Dedifferentiated amniotic fluid mesenchymal stem cell (primary cell): ENCODE data around the gene RIPK3.

ENCODE experiments used
- DNase-seq: peaks from one replicate; pipeline ENCODE4 v3.0.0-alpha.2; 2016; ENCODE audit errors: extremely low spot score

RIPK3 gene

DNA sequence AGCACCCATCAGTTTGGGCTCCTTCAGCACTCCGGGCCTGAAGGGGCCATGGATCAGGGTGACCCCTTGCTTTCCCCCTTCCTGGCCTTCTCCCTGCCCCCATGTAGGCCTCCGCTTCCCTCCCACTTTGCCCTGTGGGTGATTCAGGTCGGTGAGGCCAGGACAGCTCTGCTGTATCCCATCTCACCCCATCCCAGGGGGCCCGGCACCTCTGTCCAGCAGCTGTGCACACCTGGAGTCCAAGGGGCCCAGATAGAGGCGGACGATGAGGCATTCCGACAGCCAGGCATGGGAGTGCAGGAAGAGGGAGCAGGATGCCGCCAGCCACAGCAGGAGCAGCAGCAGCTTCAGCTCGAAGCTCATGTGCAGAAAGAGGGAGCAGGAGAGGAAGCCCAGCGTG is 17.1 kb downstream of the RIPK3 start:
- DNase-seq, result no peak

DNA sequence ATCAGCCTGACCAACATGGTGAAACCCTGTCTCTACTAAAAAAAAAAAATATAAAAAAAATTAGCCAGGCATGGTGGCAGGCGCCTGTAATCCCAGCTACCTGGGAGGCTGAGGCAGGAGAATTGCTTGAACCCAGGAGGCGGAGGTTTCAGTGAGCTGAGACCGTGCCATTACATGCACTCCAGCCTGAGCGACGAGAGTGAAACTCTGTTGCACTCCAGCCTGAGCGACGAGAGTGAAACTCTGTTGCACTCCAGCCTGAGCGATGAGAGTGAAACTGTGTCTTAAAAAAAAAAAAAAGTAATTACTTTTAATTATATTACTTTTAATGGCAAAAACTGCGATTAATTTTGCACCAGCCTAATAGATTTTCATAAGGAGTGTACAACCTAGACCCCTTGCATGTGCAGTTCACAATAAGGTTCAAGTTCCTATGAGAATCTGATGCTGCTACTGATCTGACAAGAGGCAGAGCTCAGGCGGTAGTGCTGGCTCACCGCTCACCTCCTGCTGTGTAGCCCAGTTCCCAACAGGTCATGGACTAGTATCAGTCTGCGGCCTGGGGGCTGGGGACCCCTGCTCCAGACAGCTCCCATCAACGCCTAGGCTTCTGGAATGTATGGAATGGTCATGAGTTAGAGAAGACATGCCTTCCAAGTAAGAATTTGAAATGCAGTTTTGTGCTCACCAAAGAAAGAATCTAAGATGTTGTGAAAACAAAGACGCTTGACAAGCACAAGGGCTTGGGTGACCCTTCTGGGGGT is 18.4 kb downstream of the RIPK3 start:
- no peak for DNase-seq

DNA sequence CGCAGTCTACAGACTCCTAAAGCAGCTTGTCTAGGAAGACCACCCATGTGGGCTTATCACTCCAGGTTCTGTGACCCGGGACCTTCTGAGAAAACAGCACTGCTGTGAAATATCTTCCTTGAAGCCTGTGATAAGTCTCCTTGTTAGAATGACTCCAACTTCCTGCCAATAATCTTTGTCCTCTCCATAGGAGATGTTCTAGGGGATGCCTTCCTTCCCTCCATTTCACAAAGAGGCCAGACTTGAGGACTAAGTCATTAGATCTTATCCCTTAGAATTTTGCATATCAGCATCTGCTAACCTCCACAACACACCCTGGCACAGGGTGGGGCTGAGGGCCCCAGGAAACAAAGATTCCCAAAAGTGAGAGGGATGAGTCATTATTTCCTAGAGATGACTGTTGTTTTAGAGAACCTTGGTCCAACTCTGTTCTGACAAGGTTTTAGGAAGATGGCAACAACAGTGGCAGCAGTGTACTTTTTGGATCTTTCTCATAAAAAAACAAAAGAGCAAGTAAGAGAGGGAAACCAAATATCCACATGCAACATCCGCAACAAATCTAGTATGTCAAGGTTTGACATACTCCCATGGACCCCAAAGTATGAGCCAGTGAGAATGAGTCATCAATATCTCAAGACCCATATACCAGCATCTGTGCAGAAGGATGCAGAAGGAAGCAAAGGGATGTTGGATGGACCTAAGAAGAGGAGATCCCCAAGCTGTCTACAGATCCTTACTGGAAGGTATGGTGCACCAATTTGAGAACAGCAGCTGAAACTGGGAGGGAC is 22.5 kb downstream of the RIPK3 start:
- DNase-seq, result no peak

DNA sequence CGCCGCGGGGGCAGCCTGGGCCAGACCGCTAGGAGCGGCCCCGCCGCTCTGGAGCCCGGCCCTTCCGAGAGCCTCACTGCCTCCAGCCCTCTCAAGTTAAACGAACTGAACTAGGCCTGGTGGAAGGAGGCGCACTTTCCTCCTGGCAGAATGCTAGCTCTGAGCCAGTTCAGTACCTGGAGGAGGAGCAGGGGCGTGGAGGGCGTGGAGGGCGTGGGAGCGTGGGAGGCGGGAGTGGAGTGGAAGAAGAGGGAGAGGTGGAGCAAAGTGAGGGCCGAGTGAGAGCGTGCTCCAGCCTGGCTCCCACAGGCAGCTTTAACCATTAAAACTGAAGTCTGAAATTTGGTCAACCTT is 23.2 kb downstream of the RIPK3 start:
- no peak for DNase-seq

DNA sequence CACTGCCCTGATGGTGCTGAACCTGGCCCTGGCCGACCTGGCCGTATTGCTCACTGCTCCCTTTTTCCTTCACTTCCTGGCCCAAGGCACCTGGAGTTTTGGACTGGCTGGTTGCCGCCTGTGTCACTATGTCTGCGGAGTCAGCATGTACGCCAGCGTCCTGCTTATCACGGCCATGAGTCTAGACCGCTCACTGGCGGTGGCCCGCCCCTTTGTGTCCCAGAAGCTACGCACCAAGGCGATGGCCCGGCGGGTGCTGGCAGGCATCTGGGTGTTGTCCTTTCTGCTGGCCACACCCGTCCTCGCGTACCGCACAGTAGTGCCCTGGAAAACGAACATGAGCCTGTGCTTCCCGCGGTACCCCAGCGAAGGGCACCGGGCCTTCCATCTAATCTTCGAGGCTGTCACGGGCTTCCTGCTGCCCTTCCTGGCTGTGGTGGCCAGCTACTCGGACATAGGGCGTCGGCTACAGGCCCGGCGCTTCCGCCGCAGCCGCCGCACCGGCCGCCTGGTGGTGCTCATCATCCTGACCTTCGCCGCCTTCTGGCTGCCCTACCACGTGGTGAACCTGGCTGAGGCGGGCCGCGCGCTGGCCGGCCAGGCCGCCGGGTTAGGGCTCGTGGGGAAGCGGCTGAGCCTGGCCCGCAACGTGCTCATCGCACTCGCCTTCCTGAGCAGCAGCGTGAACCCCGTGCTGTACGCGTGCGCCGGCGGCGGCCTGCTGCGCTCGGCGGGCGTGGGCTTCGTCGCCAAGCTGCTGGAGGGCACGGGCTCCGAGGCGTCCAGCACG is 23.8 kb downstream of the RIPK3 start:
- no peak for DNase-seq

DNA sequence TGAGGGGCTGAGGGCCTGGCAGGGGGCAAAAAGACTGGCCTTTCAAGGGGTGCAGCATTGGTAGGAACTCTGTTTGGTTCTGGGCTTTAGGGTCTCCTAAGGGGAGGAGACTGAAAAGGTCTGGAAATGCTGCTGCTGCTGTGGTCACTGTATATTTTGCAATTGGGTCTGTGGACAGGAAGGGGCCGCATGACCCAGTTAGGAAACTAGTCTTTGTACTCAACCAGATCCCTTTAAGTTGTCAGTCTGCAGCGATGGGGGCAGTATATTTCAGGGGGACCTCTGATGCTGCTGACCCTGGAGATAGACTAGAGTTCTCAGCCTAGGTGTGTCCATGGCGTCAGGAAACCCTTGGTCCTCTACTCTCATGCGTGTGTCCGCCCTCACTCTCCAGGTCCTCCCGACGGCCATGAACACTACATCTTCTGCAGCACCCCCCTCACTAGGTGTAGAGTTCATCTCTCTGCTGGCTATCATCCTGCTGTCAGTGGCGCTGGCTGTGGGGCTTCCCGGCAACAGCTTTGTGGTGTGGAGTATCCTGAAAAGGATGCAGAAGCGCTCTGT is 24.5 kb downstream of the RIPK3 start:
- DNase-seq, result no peak

DNA sequence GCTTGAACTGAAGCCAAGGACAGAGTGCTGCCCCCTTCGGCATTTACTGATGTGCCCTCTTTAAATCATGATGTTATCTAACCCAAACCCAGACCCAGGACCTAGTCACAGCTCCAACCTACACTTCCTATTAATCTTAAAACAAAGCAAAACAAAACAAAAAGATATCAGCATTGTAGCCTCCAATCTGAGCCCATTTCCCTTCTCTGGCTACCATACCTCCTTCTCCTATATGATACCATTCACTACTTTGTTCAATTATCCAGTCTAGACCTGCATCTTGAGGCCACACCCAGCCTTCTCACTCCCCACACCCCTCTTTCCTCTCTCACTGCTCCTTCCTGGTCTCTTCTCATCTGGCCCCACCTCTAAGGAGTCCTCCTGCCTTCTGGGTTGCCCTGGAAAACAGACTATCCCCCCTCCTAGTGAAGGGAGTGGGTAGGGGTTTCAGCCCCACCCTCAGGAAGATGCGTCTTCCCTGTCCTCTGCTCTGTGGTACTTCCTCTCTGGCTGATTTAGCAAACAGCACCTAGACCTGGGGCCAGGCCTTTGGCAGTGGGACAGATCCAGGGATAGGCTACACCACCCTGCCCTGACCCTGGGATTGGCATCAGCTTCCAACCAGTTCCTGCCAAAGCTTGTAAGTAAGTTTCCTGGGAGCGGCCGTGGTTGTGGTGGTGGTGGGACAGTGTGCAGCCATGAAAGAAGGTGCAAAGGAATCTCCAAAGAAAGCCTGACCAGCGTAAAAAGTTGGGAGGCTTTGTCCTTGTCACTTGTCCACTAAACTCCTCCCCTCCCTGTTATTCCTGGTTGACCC is 25.2 kb downstream of the RIPK3 start:
- no peak for DNase-seq

DNA sequence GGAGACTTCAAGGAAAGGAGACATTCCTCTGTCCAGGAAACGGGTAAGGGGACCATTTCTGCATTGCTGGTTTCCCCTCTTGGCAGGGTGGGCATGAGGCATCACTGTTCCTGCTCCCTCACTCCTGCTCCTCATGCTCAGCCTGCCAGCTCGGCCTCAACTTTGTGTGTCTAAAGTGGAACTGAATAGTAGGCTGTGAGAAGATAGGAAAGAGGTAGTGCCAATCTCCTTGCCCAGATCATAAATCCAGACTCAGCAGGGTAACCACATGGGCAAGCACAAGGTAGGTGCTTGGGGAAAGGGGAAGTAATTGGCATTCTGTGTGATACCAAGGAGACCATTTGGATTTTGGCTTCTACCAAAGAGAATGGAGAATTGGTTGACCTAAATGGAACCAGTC is 25.9 kb downstream of the RIPK3 start:
- no peak for DNase-seq

DNA sequence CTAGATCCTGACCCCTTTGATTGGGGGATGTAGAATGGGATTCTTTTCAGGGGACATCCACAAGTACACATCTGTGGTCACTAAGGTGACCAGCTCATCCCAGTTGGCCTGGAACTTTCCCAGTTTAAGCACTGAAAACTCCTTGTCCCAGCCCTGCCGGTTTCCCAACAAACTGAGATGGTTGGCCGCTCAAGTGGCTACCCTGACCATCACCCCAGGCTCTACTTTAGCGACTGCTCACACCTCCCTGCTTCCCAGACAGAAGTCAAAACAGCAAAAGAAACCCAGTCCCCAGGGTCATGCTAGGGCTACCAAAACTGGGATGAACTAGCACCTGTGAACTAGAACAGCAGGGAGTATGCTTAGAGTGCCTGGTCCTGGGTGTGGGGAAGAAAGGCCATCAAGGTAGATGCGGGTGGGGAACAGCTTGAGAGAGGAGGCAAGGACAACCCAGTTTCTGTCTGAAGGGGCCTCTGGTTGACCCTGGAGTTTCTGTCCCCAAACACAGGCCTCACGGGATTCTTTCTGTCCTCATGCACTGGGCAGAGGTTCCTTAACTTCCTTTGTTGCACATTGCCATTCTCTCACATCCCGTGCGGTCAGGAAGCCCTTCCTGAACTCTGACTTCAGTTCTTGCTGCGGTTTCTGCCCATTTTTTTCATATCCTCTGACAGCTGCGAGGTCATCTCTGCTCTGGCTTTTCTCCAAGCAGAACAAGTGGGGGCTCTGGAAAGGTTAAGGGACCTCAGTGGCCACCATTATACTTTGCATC is 26.9 kb downstream of the RIPK3 start:
- no peak for DNase-seq

DNA sequence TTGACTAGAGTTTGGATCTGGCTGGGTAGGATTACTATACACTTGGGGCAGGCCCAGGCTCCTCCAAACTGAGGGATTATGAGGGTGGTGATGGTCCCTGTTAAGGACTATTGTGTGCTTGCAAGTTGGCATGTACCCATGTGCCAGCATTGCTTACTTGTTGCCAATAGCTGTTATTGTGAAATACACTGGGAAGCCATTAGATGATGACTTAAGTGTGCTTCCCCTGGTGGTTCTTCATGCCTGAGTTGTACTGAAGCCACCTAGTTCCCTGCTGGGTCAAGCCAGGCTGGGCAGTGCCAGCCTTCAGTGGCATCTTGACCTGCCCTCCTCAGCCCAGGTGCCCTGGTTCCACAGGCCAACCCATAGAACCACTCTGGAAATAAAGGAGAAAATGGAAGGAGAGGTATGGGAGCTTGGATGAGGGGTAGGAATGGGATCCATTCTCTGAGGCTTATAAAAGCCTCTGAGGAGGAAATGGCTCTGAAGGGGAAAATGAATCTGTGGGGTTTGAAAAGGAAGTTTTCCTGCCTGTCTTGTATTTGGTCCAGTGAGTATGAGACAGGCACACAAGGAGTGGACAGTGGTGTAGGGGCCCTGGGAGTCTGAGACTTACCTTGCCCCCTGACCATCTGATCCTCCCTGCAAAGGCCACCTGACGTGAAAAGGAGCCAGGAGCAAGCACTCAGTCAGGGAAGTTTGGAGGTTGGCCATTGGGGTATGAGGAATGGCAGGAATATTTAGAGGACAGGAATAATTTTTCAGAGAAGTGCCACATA is 27.8 kb downstream of the RIPK3 start:
- no peak for DNase-seq

DNA sequence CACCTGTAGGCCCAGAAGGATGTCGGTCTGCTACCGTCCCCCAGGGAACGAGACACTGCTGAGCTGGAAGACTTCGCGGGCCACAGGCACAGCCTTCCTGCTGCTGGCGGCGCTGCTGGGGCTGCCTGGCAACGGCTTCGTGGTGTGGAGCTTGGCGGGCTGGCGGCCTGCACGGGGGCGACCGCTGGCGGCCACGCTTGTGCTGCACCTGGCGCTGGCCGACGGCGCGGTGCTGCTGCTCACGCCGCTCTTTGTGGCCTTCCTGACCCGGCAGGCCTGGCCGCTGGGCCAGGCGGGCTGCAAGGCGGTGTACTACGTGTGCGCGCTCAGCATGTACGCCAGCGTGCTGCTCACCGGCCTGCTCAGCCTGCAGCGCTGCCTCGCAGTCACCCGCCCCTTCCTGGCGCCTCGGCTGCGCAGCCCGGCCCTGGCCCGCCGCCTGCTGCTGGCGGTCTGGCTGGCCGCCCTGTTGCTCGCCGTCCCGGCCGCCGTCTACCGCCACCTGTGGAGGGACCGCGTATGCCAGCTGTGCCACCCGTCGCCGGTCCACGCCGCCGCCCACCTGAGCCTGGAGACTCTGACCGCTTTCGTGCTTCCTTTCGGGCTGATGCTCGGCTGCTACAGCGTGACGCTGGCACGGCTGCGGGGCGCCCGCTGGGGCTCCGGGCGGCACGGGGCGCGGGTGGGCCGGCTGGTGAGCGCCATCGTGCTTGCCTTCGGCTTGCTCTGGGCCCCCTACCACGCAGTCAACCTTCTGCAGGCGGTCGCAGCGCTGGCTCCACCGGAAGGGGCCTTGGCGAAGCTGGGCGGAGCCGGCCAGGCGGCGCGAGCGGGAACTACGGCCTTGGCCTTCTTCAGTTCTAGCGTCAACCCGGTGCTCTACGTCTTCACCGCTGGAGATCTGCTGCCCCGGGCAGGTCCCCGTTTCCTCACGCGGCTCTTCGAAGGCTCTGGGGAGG is 28.9 kb downstream of the RIPK3 start, which contains the start of gene LTB4R:
TSS of gene LTB4R (plus strand) at position 857 of the 959 bp plus-strand sequence. CDS start 4,150 bp downstream, outside the sequence.
- no peak for DNase-seq

DNA sequence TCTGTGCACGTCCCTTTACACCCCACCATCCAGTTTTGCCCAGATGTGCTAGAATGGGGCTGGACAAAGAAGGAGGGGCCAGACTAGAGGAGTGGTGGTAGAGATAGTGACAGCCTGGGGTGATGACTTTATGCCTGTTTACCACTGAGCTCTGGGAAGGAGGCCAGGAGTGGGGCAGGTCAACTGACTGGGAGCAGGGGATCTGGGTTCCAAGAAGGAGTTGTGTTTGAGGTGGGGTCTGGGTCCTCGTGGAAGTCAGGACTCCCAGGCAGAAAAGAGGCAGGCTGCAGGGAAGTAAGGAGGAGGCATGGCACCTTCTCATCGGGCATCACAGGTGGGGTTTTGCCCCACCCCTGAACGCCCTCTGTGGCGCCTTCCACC is 29.5 kb downstream of the RIPK3 start:
- DNase-seq, result no peak

DNA sequence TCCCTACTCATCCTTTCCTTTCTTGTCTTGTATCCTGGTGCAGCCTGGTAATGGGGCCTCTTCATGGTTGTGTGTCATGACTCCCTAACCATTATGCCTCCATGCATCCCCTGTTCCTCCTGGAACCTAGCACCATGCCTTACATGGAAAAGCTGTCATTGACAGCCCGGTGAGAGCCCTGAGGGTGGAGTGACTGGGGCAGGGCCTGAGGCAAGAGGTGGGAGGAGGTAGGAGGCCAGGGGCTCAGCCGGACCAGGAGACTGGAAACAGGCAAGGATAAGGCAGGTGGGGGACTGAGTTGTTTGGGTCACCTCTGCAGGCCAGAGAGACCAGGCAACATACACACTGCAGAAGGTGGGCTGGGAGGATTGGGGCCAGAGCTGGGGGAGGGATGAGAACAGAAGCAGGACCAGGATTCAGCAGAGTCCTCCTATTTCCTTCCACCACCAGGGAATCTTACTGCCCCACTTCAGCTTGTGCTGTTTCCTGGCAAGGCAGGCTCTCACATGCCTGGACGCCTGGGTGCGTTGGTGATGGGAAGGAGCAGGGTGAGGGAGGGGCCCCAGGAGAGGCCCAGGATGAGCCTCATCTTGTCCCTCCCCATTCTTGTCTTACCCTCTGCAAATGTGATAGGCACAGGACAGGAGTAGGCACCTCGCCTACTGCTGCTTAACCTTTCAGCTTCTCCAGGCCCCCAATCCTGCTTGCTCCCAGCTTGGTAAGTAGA is 30.1 kb downstream of the RIPK3 start, which contains the start of gene LTB4R2:
TSS of gene LTB4R2 (plus strand) at position 603 of the 727 bp plus-strand sequence. CDS start 525 bp downstream, outside the sequence.
- no peak for DNase-seq

DNA sequence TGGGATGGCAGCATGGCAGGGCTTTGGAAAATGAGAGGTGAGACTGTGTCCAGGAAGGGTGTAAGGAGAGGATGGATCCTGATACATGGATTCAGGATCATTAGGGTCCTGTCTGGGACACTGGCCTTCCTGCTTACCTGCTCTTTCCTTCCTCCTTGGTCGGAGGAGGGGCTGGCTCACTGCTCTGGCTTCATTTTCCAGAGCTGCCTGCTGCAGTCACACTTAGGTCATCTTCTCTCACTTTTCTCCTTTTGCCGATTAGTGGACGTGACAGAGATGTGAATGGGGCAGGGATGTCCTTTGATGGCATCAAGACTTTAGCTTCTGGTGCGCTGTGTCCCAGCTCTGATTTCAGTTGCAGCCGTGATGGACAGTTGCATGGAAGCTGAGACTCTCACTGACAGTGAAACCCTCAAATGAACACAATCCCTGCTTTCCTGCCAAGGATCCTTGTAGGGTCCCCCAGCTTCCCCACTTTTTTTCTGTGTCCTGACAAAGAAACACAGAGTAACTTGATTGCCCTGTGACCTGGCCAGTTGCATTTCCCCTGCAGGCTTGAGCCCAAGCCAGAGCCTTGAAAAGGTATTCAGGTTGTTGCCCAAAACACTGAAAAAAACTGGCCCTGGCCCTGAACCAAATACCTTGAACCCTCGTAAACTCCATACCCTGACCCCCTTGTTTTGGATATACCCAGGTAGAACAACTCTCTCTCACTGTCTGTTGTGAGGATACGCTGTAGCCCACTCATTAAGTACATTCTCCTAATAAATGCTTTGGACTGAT is 31.3 kb downstream of the RIPK3 start:
- DNase-seq, result no peak

DNA sequence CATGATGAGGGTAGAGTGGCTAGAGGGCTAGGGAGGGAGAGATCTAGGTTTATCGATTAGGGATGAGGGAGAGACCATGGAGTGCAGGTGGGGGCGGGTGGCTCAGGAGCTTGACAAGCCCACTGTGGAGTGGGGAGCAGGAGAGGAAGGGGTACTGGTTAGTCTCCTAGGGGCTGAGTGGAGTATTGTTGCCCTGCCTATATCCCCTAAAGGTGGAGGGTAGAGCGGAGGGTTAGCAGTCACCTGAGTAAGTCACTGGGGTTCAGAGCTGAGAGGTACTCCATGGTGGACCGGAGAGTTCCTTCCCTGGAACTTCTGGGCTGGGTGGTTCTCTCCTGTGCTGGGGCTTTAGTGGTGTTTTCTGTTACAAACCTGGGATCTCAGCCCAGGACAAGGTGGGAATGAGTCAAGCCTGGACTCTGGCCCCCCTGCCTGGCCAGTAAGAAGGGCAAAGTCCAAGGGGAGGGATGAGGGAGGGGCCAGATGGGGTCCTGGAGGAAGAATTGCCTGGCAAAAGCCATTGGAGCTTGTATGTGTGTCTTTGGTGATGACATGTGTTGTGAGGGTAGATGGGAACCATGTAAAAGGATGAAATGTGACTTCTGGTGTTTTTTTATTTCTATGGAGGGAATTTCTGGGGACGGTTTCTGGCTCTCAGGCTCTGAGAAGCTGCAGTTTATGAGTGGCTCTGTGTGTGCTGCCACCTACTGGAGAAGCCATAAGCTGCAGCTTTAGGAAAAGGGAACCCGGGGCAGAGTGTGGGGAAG is 32.0 kb downstream of the RIPK3 start, which contains the start of gene CIDEB:
TSS of gene CIDEB (minus strand) at position 403 of the 767 bp plus-strand sequence. CDS start at position 284, 119 bp downstream.
- DNase-seq, result peak; percentile 45

DNA sequence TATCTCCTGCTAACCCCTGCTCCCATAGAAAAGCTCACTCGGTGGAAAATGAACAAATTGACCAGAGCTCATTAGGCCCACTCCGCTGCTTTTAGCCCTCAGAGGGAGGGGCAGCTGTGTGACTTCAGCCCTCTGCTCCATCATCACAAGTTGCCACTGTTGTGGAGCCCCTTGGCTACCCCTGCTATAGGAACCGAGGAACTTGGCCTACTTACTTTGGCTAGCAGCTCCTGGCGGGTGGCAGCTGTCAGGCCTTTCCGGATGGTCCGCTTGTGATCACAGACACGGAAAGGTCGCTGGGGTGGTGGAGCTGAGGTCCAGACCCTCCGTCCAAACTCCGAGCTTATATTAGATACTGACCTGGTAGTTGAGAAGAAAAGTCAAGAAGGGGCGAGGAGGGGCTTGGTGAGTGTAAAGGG is 32.6 kb downstream of the RIPK3 start:
- DNase-seq, result no peak
